K562 (cell line): Measurements from ENCODE around the gene ADAMTS2. TPM values are rescaled to one million over a fixed set of nuclear protein-coding genes. Genes with fewer than 3 reads are reported as not detected.

ENCODE experiments used
- ATAC-seq: fragments of 200-7000 bp; cut with Tn5 transposase; 3 replicates; pipeline ENCODE4 v1.9.1; 2020; ENCODE audit warnings: moderate library complexity
- BruUV-seq: library from RNA; stranded (reverse); fragments of 400-500 nt; replicated peaks from 2 replicates; lab custom pipeline; 2021; lab: Mats Ljungman, UMichigan
- CTCF ChIA-PET: fragments of 300-600 bp; formaldehyde crosslinking; extraction: SDS; loops from one replicate; lab custom pipeline; 2021; ENCODE audit warnings: low intra/inter-chr PET ratio; lab: Yijun Ruan, JAX
- POLR2A ChIA-PET: fragments of 300-600, 350-650 bp; sonication (Branson Sonifier 250); formaldehyde crosslinking; extraction: SDS; loops from one replicate; lab custom pipeline; 2021; ENCODE audit warnings: antibody characterized with exemption, inconsistent platforms; lab: Yijun Ruan, JAX
- DNase-seq, 4 experiments: peaks; one replicate each; pipeline versions ENCODE4 v3.0.0 to v3.0.0-alpha.2; 2011 to 2018; ENCODE audit warnings: low spot score in 3 of 4, mixed read lengths in 3 of 4; ENCODE audit errors: extremely low read depth in 1 of 4
- FAIRE-seq: peaks from 2 replicates; lab custom pipeline; 2011; peaks lifted over from hg19 to GRCh38; lab: Jason Lieb, UNC
- H2AFZ ChIP-seq: 2 replicates; pipeline ENCODE4 v1.6.0; 2011; ENCODE audit warnings: low read depth, low read length, control low read depth, inconsistent platforms
- H3K27ac ChIP-seq: fragments of 200-600 bp; 3 replicates; pipeline ENCODE4 v1.8.0; 2011; ENCODE audit warnings: low read depth, mild to moderate bottlenecking, control low read depth, inconsistent platforms, low read length, moderate library complexity, mixed read lengths; ENCODE audit errors: extremely low read depth
- H3K27me3 ChIP-seq, 2 experiments: fragments of 300-600 bp in 1 of 2; 2 replicates in 1 of 2; 3 replicates in 1 of 2; pipeline versions ENCODE4 v1.6.0 to v1.8.0; 2011; ENCODE audit warnings: inconsistent platforms in 2 of 2, low read length in 2 of 2, mild to moderate bottlenecking in 1 of 2, mixed read lengths in 1 of 2, moderate library complexity in 1 of 2; ENCODE audit not compliant: control insufficient read depth in 2 of 2, insufficient read depth in 2 of 2
- H3K36me3 ChIP-seq: fragments of 300-600 bp; 3 replicates; pipeline ENCODE4 v1.8.0; 2011; ENCODE audit warnings: mild to moderate bottlenecking, low read length, inconsistent platforms; ENCODE audit not compliant: control insufficient read depth, insufficient read depth
- H3K4me1 ChIP-seq, 2 experiments: fragments of 200-600 bp in 1 of 2; replicated peaks in 1 of 2; 2 replicates in 1 of 2; 3 replicates in 1 of 2; pipeline versions ENCODE4 v1.5.1 to v1.8.0; 2011; ENCODE audit warnings: inconsistent platforms in 2 of 2, low read length in 2 of 2, mild to moderate bottlenecking in 1 of 2, mixed read lengths in 1 of 2, moderate library complexity in 1 of 2; ENCODE audit not compliant: control insufficient read depth in 2 of 2, insufficient read depth in 2 of 2
- H3K4me2 ChIP-seq: 2 replicates; pipeline ENCODE4 v1.6.1; 2011; ENCODE audit warnings: low read length, control low read depth, inconsistent platforms, mixed read lengths; ENCODE audit not compliant: insufficient read depth
- H3K4me3 ChIP-seq: fragments of 200-600 bp; sonication (generic), shearing (Covaris generic); 2 replicates; pipeline ENCODE4 v1.5.1; 2016; ENCODE audit warnings: control low read depth, inconsistent platforms
- H3K79me2 ChIP-seq: fragments of 200-600 bp; 3 replicates; pipeline ENCODE4 v1.8.0; 2011; ENCODE audit warnings: low read length, inconsistent platforms; ENCODE audit not compliant: control insufficient read depth, insufficient read depth
- H3K9ac ChIP-seq, 2 experiments: 2 replicates each; pipeline versions ENCODE4 v1.6.0 to v1.6.1; 2011; ENCODE audit warnings: low read depth in 2 of 2, low read length in 2 of 2, control low read depth in 1 of 2, inconsistent platforms in 1 of 2, mild to moderate bottlenecking in 1 of 2, mixed read lengths in 1 of 2; ENCODE audit not compliant: insufficient read depth in 1 of 2
- H3K9me1 ChIP-seq: one replicate; pipeline ENCODE4 v1.6.0; 2011; ENCODE audit warnings: inconsistent platforms, mild to moderate bottlenecking, low read length, moderate library complexity; ENCODE audit not compliant: control insufficient read depth, insufficient read depth
- H3K9me3 ChIP-seq: replicated peaks from 2 replicates; pipeline ENCODE4 v1.5.1; 2011; ENCODE audit warnings: low read depth, low read length, inconsistent platforms; ENCODE audit not compliant: control insufficient read depth, insufficient read depth
- H4K20me1 ChIP-seq: replicated peaks from 2 replicates; pipeline ENCODE4 v1.6.1; 2011; ENCODE audit warnings: low read length, inconsistent platforms, mixed read lengths; ENCODE audit not compliant: control insufficient read depth, insufficient read depth
- FOXJ2 ChIP-seq: fragments of 200-800 bp; sonication (Bioruptor generic); IDR thresholded peaks from 2 replicates; pipeline ENCODE4 v1.6.1; 2016; ENCODE audit warnings: missing genetic modification characterization, missing compliant biosample characterization
- GABPB2 ChIP-seq: fragments of 250-450 bp; sonication (Bioruptor Pico); conservative IDR thresholded peaks from 2 replicates; pipeline ENCODE4 v1.5.1; 2021; ENCODE audit warnings: mild to moderate bottlenecking
- MAFG ChIP-seq: fragments of 450-650 bp; conservative IDR thresholded peaks from 2 replicates; pipeline ENCODE4 v1.6.1; 2016; ENCODE audit warnings: missing genetic modification characterization, missing compliant biosample characterization
- NBN ChIP-seq: fragments of 450-650 bp; IDR thresholded peaks from 2 replicates; pipeline ENCODE4 v1.6.1; 2016; ENCODE audit warnings: low read depth, mild to moderate bottlenecking
- RBM14 ChIP-seq: fragments of 200-400 bp; formaldehyde crosslinking; IDR thresholded peaks from 2 replicates; pipeline ENCODE4 v1.6.1; 2018; ENCODE audit warnings: low read depth, mild to moderate bottlenecking, low read length, moderate library complexity, borderline replicate concordance; ENCODE audit not compliant: insufficient read depth
- ZFPM2 ChIP-seq: fragments of 250-450 bp; sonication (Bioruptor Pico); IDR thresholded peaks from 2 replicates; pipeline ENCODE4 v1.5.1; 2022; ENCODE audit warnings: mild to moderate bottlenecking
- ZNF707 ChIP-seq: fragments of 250-450 bp; sonication (Bioruptor Pico); conservative IDR thresholded peaks from 2 replicates; pipeline ENCODE4 v1.8.0; 2022; ENCODE audit warnings: inconsistent platforms, mild to moderate bottlenecking, moderate library complexity
- ZNF75A ChIP-seq: fragments of 450-650 bp; formaldehyde crosslinking; IDR thresholded peaks from 2 replicates; pipeline ENCODE4 v1.4.0; 2020; ENCODE audit warnings: mild to moderate bottlenecking
- ZSCAN29 ChIP-seq: fragments of 450-650 bp; IDR thresholded peaks from 2 replicates; pipeline ENCODE4 v1.6.1; 2017
- WGBS: fragments of 100-300 bp; shearing (Covaris generic); methylation state at CpG from one replicate; pipeline ENCODE4 v1.1.6; 2016; ENCODE audit warnings: low coverage, mixed read lengths; ENCODE audit not compliant: insufficient coverage; ENCODE audit errors: missing lambda C conversion rate; 5-methylcytosine and 5-hydroxymethylcytosine counted together
- in situ Hi-C: fragments of 300-500 bp; cut with MboI; formaldehyde crosslinking; loops from 4 replicates; pipeline ENCODE4 v1.15.0; 2018; ENCODE audit warnings: inconsistent platforms, mixed read lengths
- intact Hi-C: fragments of 100-400 bp; cut with micrococcal nuclease; formaldehyde crosslinking; loops from 2 replicates; pipeline ENCODE4 v1.14.2; 2022
- polyA plus RNA-seq, 8 experiments: library from polyadenylated mRNA; depleted of rRNA in 4 of 8; stranded (reverse) in 5 of 8; unstranded in 3 of 8; fragments of >200 nt; fragmentation: Nextera tagmentation in 2 of 8; fragmentation: Illumina TruSeq in 1 of 8; extraction: Ambion mirVana in 2 of 8; extraction: Trizol in 1 of 8; gene quantifications; 2 replicates each; pipeline versions ENCODE4 v1.2.1 to v1.2.3, GENCODE V29; 2011 to 2014; ENCODE audit warnings: inconsistent platforms in 1 of 8, missing spikeins in 1 of 8
- total RNA-seq, 7 experiments: library from RNA; depleted of rRNA in 6 of 7; stranded (reverse); fragments of >200 nt in 6 of 7; fragmentation: Illumina TruSeq in 2 of 7; extraction: Trizol in 2 of 7; gene quantifications; 2 replicates each; pipeline versions ENCODE4 v1.2.1 to v1.2.3, GENCODE V29; 2011 to 2021; ENCODE audit warnings: low replicate concordance in 1 of 7
- TF ChIP-seq, protein P1 (sequence below): IDR thresholded peaks from 3 replicates; pipeline ENCODE4 v1.6.1; 2011; ENCODE audit warnings: borderline replicate concordance, mild to moderate bottlenecking; ENCODE audit not compliant: insufficient read length, insufficient read depth

The ADAMTS2 gene
- total and polyA plus RNA-seq, 9 of the 15 experiments (the other 6 are each of a cell fraction or from before 2014, with no cell fraction given), result not detected

DNA sequence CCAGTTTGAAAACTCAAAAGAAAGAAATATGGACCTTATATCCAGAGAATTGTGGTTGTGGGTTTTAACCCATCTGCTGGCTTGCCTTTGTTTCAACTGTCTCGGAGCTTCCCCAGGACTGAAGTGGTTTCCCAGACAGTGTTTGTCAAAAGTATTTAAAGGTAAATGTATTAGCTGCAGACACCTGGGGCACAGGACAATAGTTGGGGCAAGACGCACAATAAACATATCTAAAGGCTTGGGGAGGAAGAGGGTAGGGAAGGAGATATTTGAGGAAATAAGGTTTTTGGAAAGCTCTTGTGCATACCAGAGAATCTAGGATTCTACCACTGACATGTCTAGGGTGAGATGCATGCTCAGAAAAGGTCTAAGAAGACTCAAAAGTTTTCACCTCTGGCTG lies 99.0 kb downstream of the ADAMTS2 start:
- FAIRE-seq, result no peak
- H3K4me3 ChIP-seq, result no peak overlapping the region
- H2AFZ ChIP-seq, result no peak overlapping the region
- H3K9me1 ChIP-seq, result no peaks in the 10 kb centered on the region
- TF ChIP-seq ZFPM2 (CRISPR knock-in tag), result no peak
- TF ChIP-seq ZNF75A (CRISPR knock-in tag), result no peak
- TF ChIP-seq NBN, result no peak
- no peak for TF ChIP-seq MAFG (tag)
- no peak for TF ChIP-seq ZSCAN29
- TF ChIP-seq RBM14, result no peak
- no peak for TF ChIP-seq GABPB2
- TF ChIP-seq, protein P1, sequence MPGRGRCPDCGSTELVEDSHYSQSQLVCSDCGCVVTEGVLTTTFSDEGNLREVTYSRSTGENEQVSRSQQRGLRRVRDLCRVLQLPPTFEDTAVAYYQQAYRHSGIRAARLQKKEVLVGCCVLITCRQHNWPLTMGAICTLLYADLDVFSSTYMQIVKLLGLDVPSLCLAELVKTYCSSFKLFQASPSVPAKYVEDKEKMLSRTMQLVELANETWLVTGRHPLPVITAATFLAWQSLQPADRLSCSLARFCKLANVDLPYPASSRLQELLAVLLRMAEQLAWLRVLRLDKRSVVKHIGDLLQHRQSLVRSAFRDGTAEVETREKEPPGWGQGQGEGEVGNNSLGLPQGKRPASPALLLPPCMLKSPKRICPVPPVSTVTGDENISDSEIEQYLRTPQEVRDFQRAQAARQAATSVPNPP, result no peak
- TF ChIP-seq ZNF707 (CRISPR knock-in tag), result no peak
- no peak for TF ChIP-seq FOXJ2 (tag)
- ChIA-PET POLR2A (interaction anchor here (0.7 kb wide), 1 partner anchor 207 kb away, joined by 3 read pairs; no protein-coding TSS in a partner anchor), CTCF (no interaction called here)
- in situ Hi-C loops, result no loop called here
- intact Hi-C loops, result no loop called here
- H3K79me2 ChIP-seq, result no peaks in the 10 kb centered on the region
- no peak overlapping the region for H3K27ac ChIP-seq
- no peak for ATAC-seq
- no peaks in the 10 kb centered on the region for H3K9me3 ChIP-seq
- H3K36me3 ChIP-seq, result no peaks in the 10 kb centered on the region
- no peaks in the 10 kb centered on the region for H4K20me1 ChIP-seq
- 8% methylated on average over 2 of the region's 2 CpGs for WGBS
- H3K4me1 ChIP-seq, result no peaks in the 10 kb centered on the region
- no peak for DNase-seq
- no peak overlapping the region for H3K4me2 ChIP-seq
- no peak overlapping the region for H3K9ac ChIP-seq
- BruUV-seq, result no TSS peak
- H3K27me3 ChIP-seq, result peaks cover 6 to 18% of the 10 kb centered on the region in 2 experiments; a peak in 3 of 5 replicates
